Loucy (cell line): ENCODE results near the gene LMOD3.

Experiments used
- H2AFZ ChIP-seq: fragments of 200-600 bp; sonication (generic); 2 replicates; pipeline ENCODE4 v1.6.0; 2016; ENCODE audit warnings: antibody characterized with exemption, mild to moderate bottlenecking, low read length, moderate library complexity
- H3F3A ChIP-seq: fragments of 200-600 bp; 2 replicates; pipeline ENCODE4 v1.6.0; 2016; ENCODE audit warnings: antibody characterized with exemption, low read depth, mild to moderate bottlenecking
- H3K27me3 ChIP-seq: fragments of 200-600 bp; sonication (generic); 2 replicates; pipeline ENCODE4 v1.6.1; 2014; ENCODE audit warnings: low read length, mild to moderate bottlenecking; ENCODE audit not compliant: insufficient read depth, poor library complexity, severe bottlenecking
- H3K36me3 ChIP-seq: fragments of 200-600 bp; sonication (generic); 2 replicates; pipeline ENCODE4 v1.6.1; 2016; ENCODE audit warnings: low read length; ENCODE audit not compliant: insufficient read depth
- H3K4me1 ChIP-seq: fragments of 200-600 bp; sonication (generic); 2 replicates; pipeline ENCODE4 v1.5.1; 2014; ENCODE audit warnings: low read length, mild to moderate bottlenecking; ENCODE audit not compliant: insufficient read depth, poor library complexity, severe bottlenecking
- H3K4me2 ChIP-seq: fragments of 200-600 bp; sonication (generic); 2 replicates; pipeline ENCODE4 v1.6.0; 2014; ENCODE audit warnings: antibody characterized with exemption, low read length, low read depth, mild to moderate bottlenecking; ENCODE audit not compliant: poor library complexity, severe bottlenecking
- H3K4me3 ChIP-seq: fragments of 200-600 bp; sonication (generic); 2 replicates; pipeline ENCODE4 v1.5.1; 2014; ENCODE audit warnings: low read length, mild to moderate bottlenecking, mixed read lengths; ENCODE audit not compliant: poor library complexity, severe bottlenecking
- H3K79me2 ChIP-seq: fragments of 200-600 bp; sonication (generic); 2 replicates; pipeline ENCODE4 v1.6.1; 2014; ENCODE audit warnings: low read length; ENCODE audit not compliant: insufficient read depth
- H3K9ac ChIP-seq: fragments of 200-600 bp; sonication (generic); 2 replicates; pipeline ENCODE4 v1.6.0; 2014; ENCODE audit warnings: mild to moderate bottlenecking, low read depth, low read length, moderate library complexity; ENCODE audit not compliant: poor library complexity, severe bottlenecking
- H3K9me2 ChIP-seq: fragments of 200-600 bp; sonication (generic); replicated peaks from 2 replicates; pipeline ENCODE4 v1.6.1; 2016; ENCODE audit warnings: low read depth, low read length, mixed read lengths
- H3K9me3 ChIP-seq: fragments of 200-600 bp; sonication (generic); 2 replicates; pipeline ENCODE4 v1.6.1; 2014; ENCODE audit warnings: mild to moderate bottlenecking, antibody characterized with exemption, low read length, low read depth; ENCODE audit not compliant: insufficient read depth
- H4K20me1 ChIP-seq: fragments of 200-600 bp; sonication (generic); 2 replicates; pipeline ENCODE4 v1.6.0; 2014; ENCODE audit warnings: antibody characterized with exemption, low read length, mild to moderate bottlenecking; ENCODE audit not compliant: insufficient read depth, poor library complexity, severe bottlenecking
- CTCF ChIP-seq: fragments of 200-600 bp; sonication (generic); conservative IDR thresholded peaks from 2 replicates; pipeline ENCODE4 v1.5.1; 2014; ENCODE audit warnings: mild to moderate bottlenecking, antibody characterized with exemption, low read length
- EZH2phosphoT487 ChIP-seq: fragments of 200-600 bp; IDR thresholded peaks from 2 replicates; pipeline ENCODE4 v1.6.1; 2018; ENCODE audit warnings: antibody characterized with exemption, mild to moderate bottlenecking, moderate library complexity, borderline replicate concordance

Gene LMOD3

GRCh38 chr3:69137412-69137811 lies 15.0 kb upstream of the LMOD3 start:
- H3K27me3 ChIP-seq, result no peaks in the 10 kb centered on the region
- H3F3A ChIP-seq, result no peaks in the 10 kb centered on the region
- H3K4me3 ChIP-seq, result no peak overlapping the region
- no peaks in the 10 kb centered on the region for H3K79me2 ChIP-seq
- H3K4me1 ChIP-seq, result no peaks in the 10 kb centered on the region
- no peaks in the 10 kb centered on the region for H4K20me1 ChIP-seq
- H3K36me3 ChIP-seq, result no peaks in the 10 kb centered on the region
- H3K4me2 ChIP-seq, result no peak overlapping the region
- H3K9ac ChIP-seq, result no peak overlapping the region
- TF ChIP-seq CTCF (no peak), EZH2phosphoT487 (no peak)
- H2AFZ ChIP-seq, result no peak overlapping the region
- peaks cover 3% of the 10 kb centered on the region; the same call in 1 of the 2 replicates for H3K9me3 ChIP-seq
- no peaks in the 10 kb centered on the region for H3K9me2 ChIP-seq

GRCh38 chr3:69137005-69137404 lies 14.6 kb upstream of the LMOD3 start:
- no peaks in the 10 kb centered on the region for H3K36me3 ChIP-seq
- no peak overlapping the region for H3K4me3 ChIP-seq
- no peaks in the 10 kb centered on the region for H3K4me1 ChIP-seq
- no peaks in the 10 kb centered on the region for H3F3A ChIP-seq
- no peaks in the 10 kb centered on the region for H3K27me3 ChIP-seq
- no peaks in the 10 kb centered on the region for H3K9me2 ChIP-seq
- no peak overlapping the region for H3K4me2 ChIP-seq
- H3K9me3 ChIP-seq, result peaks cover 3% of the 10 kb centered on the region; the same call in 1 of the 2 replicates
- H2AFZ ChIP-seq, result no peak overlapping the region
- TF ChIP-seq CTCF (no peak), EZH2phosphoT487 (no peak)
- H4K20me1 ChIP-seq, result no peaks in the 10 kb centered on the region
- no peaks in the 10 kb centered on the region for H3K79me2 ChIP-seq
- no peak overlapping the region for H3K9ac ChIP-seq

GRCh38 chr3:69130689-69131088 lies 8.3 kb upstream of the LMOD3 start:
- Histone ChIP-seq H3K4me2 (no peak overlapping the region), H4K20me1 (no peaks in the 10 kb centered on the region), H3K36me3 (no peaks in the 10 kb centered on the region), H3K9me2 (no peaks in the 10 kb centered on the region), H3K79me2 (no peaks in the 10 kb centered on the region), H3K4me3 (no peak overlapping the region), H3K4me1 (no peaks in the 10 kb centered on the region), H3K9ac (no peak overlapping the region), H3F3A (no peaks in the 10 kb centered on the region), H2AFZ (no peak overlapping the region), H3K27me3 (no peaks in the 10 kb centered on the region), H3K9me3 (peaks cover 3% of the 10 kb centered on the region; the same call in 1 of the 2 replicates)
- TF ChIP-seq EZH2phosphoT487 (no peak), CTCF (no peak)
